ENCODE data around the gene DAZAP2. TPM values are rescaled to one million over a fixed set of nuclear protein-coding genes. Genes with fewer than 3 reads are reported as not detected.

DAZAP2 gene
- total and polyA plus RNA-seq, 9 of the 15 experiments (the other 6 are each of a cell fraction or from before 2014, with no cell fraction given) = 116 to 668 (median 227) TPM

GRCh38 chr12:51218607-51219161, 19.9 kb upstream of the DAZAP2 start (continued):
- TF ChIP-seq UBTF (IDR thresholded peaks at IDR 0.05; ENCODE audit: borderline replicate concordance in 1 of 2, low read depth in 2 of 2, low read length in 2 of 2) = peak; percentile 38 to 84; a peak in 2 of 4 replicates
- no peak for TF ChIP-seq THRAP3 (IDR thresholded peaks at IDR 0.05; ENCODE audit: borderline replicate concordance)
- TF ChIP-seq PHB2 (IDR thresholded peaks at IDR 0.05; ENCODE audit: low read depth) = 0 out of 2 replicates have a peak, but pooled peaks have one; percentile 39
- no peak for TF ChIP-seq SMAD2 (IDR thresholded peaks at IDR 0.05; ENCODE audit: low read depth, low read length)
- no peak for TF ChIP-seq HDAC6 (IDR thresholded peaks at IDR 0.05; ENCODE audit: low read depth, low read length)
- TF ChIP-seq HMGN3 (IDR thresholded peaks at IDR 0.05; ENCODE audit: borderline replicate concordance, extremely low read depth, insufficient read length, low read depth, low read length) = no peak
- no peak for TF ChIP-seq EZH2 (IDR thresholded peaks at IDR 0.05; ENCODE audit: borderline replicate concordance, low read depth, low read length)
- TF ChIP-seq, protein P1, sequence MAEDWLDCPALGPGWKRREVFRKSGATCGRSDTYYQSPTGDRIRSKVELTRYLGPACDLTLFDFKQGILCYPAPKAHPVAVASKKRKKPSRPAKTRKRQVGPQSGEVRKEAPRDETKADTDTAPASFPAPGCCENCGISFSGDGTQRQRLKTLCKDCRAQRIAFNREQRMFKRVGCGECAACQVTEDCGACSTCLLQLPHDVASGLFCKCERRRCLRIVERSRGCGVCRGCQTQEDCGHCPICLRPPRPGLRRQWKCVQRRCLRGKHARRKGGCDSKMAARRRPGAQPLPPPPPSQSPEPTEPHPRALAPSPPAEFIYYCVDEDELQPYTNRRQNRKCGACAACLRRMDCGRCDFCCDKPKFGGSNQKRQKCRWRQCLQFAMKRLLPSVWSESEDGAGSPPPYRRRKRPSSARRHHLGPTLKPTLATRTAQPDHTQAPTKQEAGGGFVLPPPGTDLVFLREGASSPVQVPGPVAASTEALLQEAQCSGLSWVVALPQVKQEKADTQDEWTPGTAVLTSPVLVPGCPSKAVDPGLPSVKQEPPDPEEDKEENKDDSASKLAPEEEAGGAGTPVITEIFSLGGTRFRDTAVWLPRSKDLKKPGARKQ (CRISPR knock-in tag; IDR thresholded peaks at IDR 0.05) = no peak
- TF ChIP-seq TBP (optimal IDR thresholded peaks at IDR 0.05; ENCODE audit: low read depth, low read length) = peak; percentile 51
- TF ChIP-seq BRCA1 (IDR thresholded peaks at IDR 0.05) = no peak
- no peak for TF ChIP-seq BRCA1 (CRISPR knock-in tag; IDR thresholded peaks at IDR 0.05)
- TF ChIP-seq, protein P2, sequence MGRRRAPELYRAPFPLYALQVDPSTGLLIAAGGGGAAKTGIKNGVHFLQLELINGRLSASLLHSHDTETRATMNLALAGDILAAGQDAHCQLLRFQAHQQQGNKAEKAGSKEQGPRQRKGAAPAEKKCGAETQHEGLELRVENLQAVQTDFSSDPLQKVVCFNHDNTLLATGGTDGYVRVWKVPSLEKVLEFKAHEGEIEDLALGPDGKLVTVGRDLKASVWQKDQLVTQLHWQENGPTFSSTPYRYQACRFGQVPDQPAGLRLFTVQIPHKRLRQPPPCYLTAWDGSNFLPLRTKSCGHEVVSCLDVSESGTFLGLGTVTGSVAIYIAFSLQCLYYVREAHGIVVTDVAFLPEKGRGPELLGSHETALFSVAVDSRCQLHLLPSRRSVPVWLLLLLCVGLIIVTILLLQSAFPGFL (CRISPR knock-in tag; IDR thresholded peaks at IDR 0.05) = no peak
- no peak for TF ChIP-seq RREB1 (CRISPR knock-in tag; IDR thresholded peaks at IDR 0.05)
- no peak for TF ChIP-seq ATF7 (IDR thresholded peaks at IDR 0.05)
- TF ChIP-seq NFE2L1 (tag; IDR thresholded peaks at IDR 0.05; ENCODE audit: borderline replicate concordance, low read depth) = no peak
- no peak for TF ChIP-seq PHF20 (IDR thresholded peaks at IDR 0.05; ENCODE audit: partially characterized antibody)
- TF ChIP-seq U2AF1 (optimal IDR thresholded peaks at IDR 0.05; ENCODE audit: low read depth, low read length) = no peak
- no peak for TF ChIP-seq ZNF764 (CRISPR knock-in tag; IDR thresholded peaks at IDR 0.05; ENCODE audit: low read depth)

Measured in K562 (cell line).